SK-N-SH (cell line): ENCODE results near the gene THADA. TPM values are rescaled to one million over a fixed set of nuclear protein-coding genes. Genes with fewer than 3 reads are reported as not detected.

Experiments used
- CTCF ChIA-PET: fragments of 300-600, 350-600 bp; formaldehyde crosslinking; extraction: SDS; loops from one replicate; lab custom pipeline; 2021; lab: Yijun Ruan, JAX
- POLR2A ChIA-PET: fragments of 350-600 bp; sonication (Branson Sonifier 250); formaldehyde crosslinking; extraction: SDS; loops from one replicate; lab custom pipeline; 2020; ENCODE audit warnings: antibody characterized with exemption, inconsistent platforms; lab: Yijun Ruan, JAX
- DNase-seq: peaks from one replicate; pipeline ENCODE4 v3.0.0; 2012
- H2AFZ ChIP-seq: fragments of 200-600 bp; sonication (generic); 2 replicates; pipeline ENCODE4 v1.8.1; 2016; ENCODE audit warnings: antibody characterized with exemption, mild to moderate bottlenecking, low read depth
- H3F3A ChIP-seq: fragments of 200-600 bp; sonication (generic); replicated peaks from 2 replicates; pipeline ENCODE3; 2016; ENCODE audit warnings: antibody characterized with exemption, mild to moderate bottlenecking; ENCODE audit not compliant: insufficient read depth
- H3K27ac ChIP-seq, 2 experiments: fragments of 200-500 bp in 1 of 2; fragments of 200-600 bp in 1 of 2; sonication (Bioruptor generic) in 1 of 2; sonication (generic), shearing (Covaris generic) in 1 of 2; 2 replicates each; pipeline versions ENCODE4 v1.5.1 to v1.6.1; 2014 to 2016; ENCODE audit warnings: low read depth in 2 of 2, inconsistent platforms in 1 of 2, low read length in 1 of 2, mild to moderate bottlenecking in 1 of 2, mixed read lengths in 1 of 2
- H3K27me3 ChIP-seq: fragments of 200-600 bp; sonication (generic), shearing (Covaris generic); 2 replicates; pipeline ENCODE4 v1.6.1; 2016; ENCODE audit warnings: mixed run types; ENCODE audit not compliant: insufficient read depth
- H3K36me3 ChIP-seq, 2 experiments: fragments of 200-500 bp in 1 of 2; fragments of 200-600 bp in 1 of 2; sonication (Bioruptor generic) in 1 of 2; sonication (generic) in 1 of 2; replicated peaks in 1 of 2; 2 replicates each; pipeline versions ENCODE3 to v1.5.1; 2014 to 2016; ENCODE audit warnings: low read length in 1 of 2, mild to moderate bottlenecking in 1 of 2; ENCODE audit not compliant: insufficient read depth in 2 of 2, control insufficient read depth in 1 of 2
- H3K4me1 ChIP-seq, 2 experiments: fragments of 200-500 bp in 1 of 2; fragments of 200-600 bp in 1 of 2; sonication (Bioruptor generic) in 1 of 2; sonication (generic), shearing (Covaris generic) in 1 of 2; 2 replicates each; pipeline versions ENCODE4 v1.5.1 to v1.6.1; 2014 to 2016; ENCODE audit warnings: low read depth in 1 of 2, low read length in 1 of 2, mixed run types in 1 of 2; ENCODE audit not compliant: insufficient read depth in 2 of 2, control insufficient read depth in 1 of 2
- H3K4me2 ChIP-seq: fragments of 200-600 bp; sonication (generic), shearing (Covaris generic); 2 replicates; pipeline ENCODE4 v1.6.1; 2017; ENCODE audit warnings: mixed run types
- H3K4me3 ChIP-seq, 2 experiments: fragments of 200-500 bp in 1 of 2; fragments of 200-600 bp in 1 of 2; sonication (Bioruptor generic) in 1 of 2; sonication (generic), shearing (Covaris generic) in 1 of 2; 2 replicates each; pipeline versions ENCODE4 v1.5.1 to v1.8.1; 2014 to 2016; ENCODE audit warnings: low read depth in 2 of 2, inconsistent platforms in 1 of 2, low read length in 1 of 2, mild to moderate bottlenecking in 1 of 2, mixed read lengths in 1 of 2, moderate library complexity in 1 of 2
- H3K79me2 ChIP-seq: fragments of 200-600 bp; sonication (generic); 2 replicates; pipeline ENCODE4 v1.8.1; 2017; ENCODE audit warnings: mild to moderate bottlenecking; ENCODE audit not compliant: insufficient read depth
- H3K9ac ChIP-seq: fragments of 200-600 bp; sonication (generic); 2 replicates; pipeline ENCODE4 v1.6.1; 2017; ENCODE audit warnings: mixed run types
- H3K9me2 ChIP-seq: fragments of 200-600 bp; sonication (generic); 2 replicates; pipeline ENCODE4 v1.6.1; 2017; ENCODE audit warnings: mixed run types
- H3K9me3 ChIP-seq: fragments of 200-600 bp; sonication (generic); 2 replicates; pipeline ENCODE4 v1.6.1; 2017; ENCODE audit warnings: mixed run types, mild to moderate bottlenecking, moderate library complexity
- H4K20me1 ChIP-seq: fragments of 200-600 bp; sonication (generic); 2 replicates; pipeline ENCODE4 v1.6.1; 2017; ENCODE audit warnings: mild to moderate bottlenecking, mixed run types; ENCODE audit not compliant: insufficient read depth
- CHD2 ChIP-seq: fragments of 150-350 bp; IDR thresholded peaks from 2 replicates; pipeline ENCODE4 v1.6.1; 2018; ENCODE audit warnings: low read length; ENCODE audit not compliant: partially characterized antibody
- FOSL2 ChIP-seq: IDR thresholded peaks from 2 replicates; pipeline ENCODE4 v1.4.0; 2012; ENCODE audit warnings: low read depth, mild to moderate bottlenecking, moderate library complexity, borderline replicate concordance
- FOXJ3 ChIP-seq: sonication (generic); formaldehyde crosslinking; IDR thresholded peaks from 2 replicates; pipeline ENCODE4 v1.5.1; 2020; ENCODE audit warnings: mild to moderate bottlenecking, missing genetic modification reagents
- MXI1 ChIP-seq: IDR thresholded peaks from 2 replicates; pipeline ENCODE4 v1.6.1; 2012; ENCODE audit warnings: mild to moderate bottlenecking, low read depth, low read length, improper control_type of control experiment
- NFIC ChIP-seq: IDR thresholded peaks from 2 replicates; pipeline ENCODE4 v1.4.0; 2012; ENCODE audit warnings: borderline replicate concordance
- RFX5 ChIP-seq: IDR thresholded peaks from 2 replicates; pipeline ENCODE4 v1.6.1; 2012; ENCODE audit warnings: mild to moderate bottlenecking, improper control_type of control experiment, low read length
- WGBS: methylation state at CpG from one replicate; pipeline ENCODE4 v1.1.6; 2017; ENCODE audit warnings: low lambda C conversion rate; 5-methylcytosine and 5-hydroxymethylcytosine counted together
- polyA plus RNA-seq, 3 experiments: library from polyadenylated mRNA; depleted of rRNA; stranded (reverse); fragments of >200 nt; gene quantifications; 2 replicates each; pipeline ENCODE4 v1.2.3, GENCODE V29; 2012
- TF ChIP-seq, protein P1 (sequence below): IDR thresholded peaks from 2 replicates; pipeline ENCODE4 v1.4.0; 2012; ENCODE audit warnings: low read depth
- TF ChIP-seq, protein P2 (sequence below): fragments of 150-350 bp; IDR thresholded peaks from 2 replicates; pipeline ENCODE4 v1.6.1; 2016; ENCODE audit warnings: mild to moderate bottlenecking, low read depth, low read length
- TF ChIP-seq, protein P3 (sequence below): IDR thresholded peaks from 2 replicates; pipeline ENCODE4 v1.4.0; 2012; ENCODE audit warnings: low read depth, borderline replicate concordance
- TF ChIP-seq, protein P4 (sequence below): fragments of 200-600 bp; sonication (generic); IDR thresholded peaks from 2 replicates; pipeline ENCODE4 v1.6.1; 2017; ENCODE audit warnings: antibody characterized with exemption, mild to moderate bottlenecking, moderate library complexity
- TF ChIP-seq, protein P5 (sequence below): IDR thresholded peaks from 2 replicates; pipeline ENCODE4 v1.6.1; 2012; ENCODE audit warnings: mild to moderate bottlenecking, low read depth, low read length, moderate library complexity
- TF ChIP-seq, protein P6 (sequence below): IDR thresholded peaks from 2 replicates; pipeline ENCODE4 v1.4.0; 2012; ENCODE audit warnings: low read depth, borderline replicate concordance

The THADA gene
- polyA plus RNA-seq, 1 of the 3 experiments (the other 2 are of a cell fraction): 25.6 TPM

DNA sequence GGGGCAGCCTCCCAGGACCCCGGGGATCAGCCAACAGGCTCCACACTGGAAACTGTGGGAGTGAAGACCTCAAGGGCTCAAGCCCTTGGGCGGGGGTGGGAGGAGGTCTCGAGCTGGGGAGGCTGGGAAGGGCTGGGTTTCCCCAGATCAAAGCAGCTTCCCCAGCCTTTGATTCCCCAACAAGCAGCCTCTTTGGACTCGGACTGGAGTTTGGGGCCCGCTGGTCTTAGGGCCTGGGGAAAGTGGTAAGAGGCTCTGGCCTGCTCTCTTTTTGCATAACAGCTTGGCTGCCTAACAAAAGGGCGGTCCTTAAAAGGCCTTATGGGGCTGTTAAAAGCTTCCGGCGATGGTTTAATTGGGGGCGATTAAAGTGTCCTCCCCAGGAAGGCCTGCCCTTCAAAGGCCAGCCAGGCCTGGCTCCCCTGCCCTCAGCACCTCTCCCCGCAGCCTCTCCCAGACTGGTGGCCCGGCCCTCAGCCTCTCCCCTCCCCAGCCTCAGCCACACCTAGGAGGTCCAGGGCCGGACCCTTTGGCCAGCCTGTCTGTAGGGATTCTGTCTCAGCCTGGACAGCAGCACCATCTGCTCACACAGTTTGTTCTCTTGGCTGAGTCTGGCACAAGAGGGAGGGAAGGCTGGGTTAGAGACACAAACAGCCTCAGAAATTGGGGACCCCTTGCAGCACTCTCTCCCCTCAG is 409.0 kb downstream of the THADA start:
- no peaks in the 10 kb centered on the region for H3K9me2 ChIP-seq
- no peak overlapping the region for H3K9ac ChIP-seq
- no peak overlapping the region for H3K4me3 ChIP-seq
- DNase-seq: no peak
- TF ChIP-seq RFX5 (no peak), FOXJ3 (CRISPR knock-in tag) (no peak), CHD2 (no peak), NFIC (no peak), MXI1 (no peak), FOSL2 (no peak)
- TF ChIP-seq, protein P1, sequence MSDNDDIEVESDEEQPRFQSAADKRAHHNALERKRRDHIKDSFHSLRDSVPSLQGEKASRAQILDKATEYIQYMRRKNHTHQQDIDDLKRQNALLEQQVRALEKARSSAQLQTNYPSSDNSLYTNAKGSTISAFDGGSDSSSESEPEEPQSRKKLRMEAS: no peak
- TF ChIP-seq, protein P2, sequence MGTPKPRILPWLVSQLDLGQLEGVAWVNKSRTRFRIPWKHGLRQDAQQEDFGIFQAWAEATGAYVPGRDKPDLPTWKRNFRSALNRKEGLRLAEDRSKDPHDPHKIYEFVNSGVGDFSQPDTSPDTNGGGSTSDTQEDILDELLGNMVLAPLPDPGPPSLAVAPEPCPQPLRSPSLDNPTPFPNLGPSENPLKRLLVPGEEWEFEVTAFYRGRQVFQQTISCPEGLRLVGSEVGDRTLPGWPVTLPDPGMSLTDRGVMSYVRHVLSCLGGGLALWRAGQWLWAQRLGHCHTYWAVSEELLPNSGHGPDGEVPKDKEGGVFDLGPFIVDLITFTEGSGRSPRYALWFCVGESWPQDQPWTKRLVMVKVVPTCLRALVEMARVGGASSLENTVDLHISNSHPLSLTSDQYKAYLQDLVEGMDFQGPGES: no peak
- TF ChIP-seq, protein P3, sequence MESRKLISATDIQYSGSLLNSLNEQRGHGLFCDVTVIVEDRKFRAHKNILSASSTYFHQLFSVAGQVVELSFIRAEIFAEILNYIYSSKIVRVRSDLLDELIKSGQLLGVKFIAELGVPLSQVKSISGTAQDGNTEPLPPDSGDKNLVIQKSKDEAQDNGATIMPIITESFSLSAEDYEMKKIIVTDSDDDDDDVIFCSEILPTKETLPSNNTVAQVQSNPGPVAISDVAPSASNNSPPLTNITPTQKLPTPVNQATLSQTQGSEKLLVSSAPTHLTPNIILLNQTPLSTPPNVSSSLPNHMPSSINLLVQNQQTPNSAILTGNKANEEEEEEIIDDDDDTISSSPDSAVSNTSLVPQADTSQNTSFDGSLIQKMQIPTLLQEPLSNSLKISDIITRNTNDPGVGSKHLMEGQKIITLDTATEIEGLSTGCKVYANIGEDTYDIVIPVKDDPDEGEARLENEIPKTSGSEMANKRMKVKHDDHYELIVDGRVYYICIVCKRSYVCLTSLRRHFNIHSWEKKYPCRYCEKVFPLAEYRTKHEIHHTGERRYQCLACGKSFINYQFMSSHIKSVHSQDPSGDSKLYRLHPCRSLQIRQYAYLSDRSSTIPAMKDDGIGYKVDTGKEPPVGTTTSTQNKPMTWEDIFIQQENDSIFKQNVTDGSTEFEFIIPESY: no peak
- TF ChIP-seq, protein P4, sequence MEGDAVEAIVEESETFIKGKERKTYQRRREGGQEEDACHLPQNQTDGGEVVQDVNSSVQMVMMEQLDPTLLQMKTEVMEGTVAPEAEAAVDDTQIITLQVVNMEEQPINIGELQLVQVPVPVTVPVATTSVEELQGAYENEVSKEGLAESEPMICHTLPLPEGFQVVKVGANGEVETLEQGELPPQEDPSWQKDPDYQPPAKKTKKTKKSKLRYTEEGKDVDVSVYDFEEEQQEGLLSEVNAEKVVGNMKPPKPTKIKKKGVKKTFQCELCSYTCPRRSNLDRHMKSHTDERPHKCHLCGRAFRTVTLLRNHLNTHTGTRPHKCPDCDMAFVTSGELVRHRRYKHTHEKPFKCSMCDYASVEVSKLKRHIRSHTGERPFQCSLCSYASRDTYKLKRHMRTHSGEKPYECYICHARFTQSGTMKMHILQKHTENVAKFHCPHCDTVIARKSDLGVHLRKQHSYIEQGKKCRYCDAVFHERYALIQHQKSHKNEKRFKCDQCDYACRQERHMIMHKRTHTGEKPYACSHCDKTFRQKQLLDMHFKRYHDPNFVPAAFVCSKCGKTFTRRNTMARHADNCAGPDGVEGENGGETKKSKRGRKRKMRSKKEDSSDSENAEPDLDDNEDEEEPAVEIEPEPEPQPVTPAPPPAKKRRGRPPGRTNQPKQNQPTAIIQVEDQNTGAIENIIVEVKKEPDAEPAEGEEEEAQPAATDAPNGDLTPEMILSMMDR: no peak
- TF ChIP-seq, protein P5, sequence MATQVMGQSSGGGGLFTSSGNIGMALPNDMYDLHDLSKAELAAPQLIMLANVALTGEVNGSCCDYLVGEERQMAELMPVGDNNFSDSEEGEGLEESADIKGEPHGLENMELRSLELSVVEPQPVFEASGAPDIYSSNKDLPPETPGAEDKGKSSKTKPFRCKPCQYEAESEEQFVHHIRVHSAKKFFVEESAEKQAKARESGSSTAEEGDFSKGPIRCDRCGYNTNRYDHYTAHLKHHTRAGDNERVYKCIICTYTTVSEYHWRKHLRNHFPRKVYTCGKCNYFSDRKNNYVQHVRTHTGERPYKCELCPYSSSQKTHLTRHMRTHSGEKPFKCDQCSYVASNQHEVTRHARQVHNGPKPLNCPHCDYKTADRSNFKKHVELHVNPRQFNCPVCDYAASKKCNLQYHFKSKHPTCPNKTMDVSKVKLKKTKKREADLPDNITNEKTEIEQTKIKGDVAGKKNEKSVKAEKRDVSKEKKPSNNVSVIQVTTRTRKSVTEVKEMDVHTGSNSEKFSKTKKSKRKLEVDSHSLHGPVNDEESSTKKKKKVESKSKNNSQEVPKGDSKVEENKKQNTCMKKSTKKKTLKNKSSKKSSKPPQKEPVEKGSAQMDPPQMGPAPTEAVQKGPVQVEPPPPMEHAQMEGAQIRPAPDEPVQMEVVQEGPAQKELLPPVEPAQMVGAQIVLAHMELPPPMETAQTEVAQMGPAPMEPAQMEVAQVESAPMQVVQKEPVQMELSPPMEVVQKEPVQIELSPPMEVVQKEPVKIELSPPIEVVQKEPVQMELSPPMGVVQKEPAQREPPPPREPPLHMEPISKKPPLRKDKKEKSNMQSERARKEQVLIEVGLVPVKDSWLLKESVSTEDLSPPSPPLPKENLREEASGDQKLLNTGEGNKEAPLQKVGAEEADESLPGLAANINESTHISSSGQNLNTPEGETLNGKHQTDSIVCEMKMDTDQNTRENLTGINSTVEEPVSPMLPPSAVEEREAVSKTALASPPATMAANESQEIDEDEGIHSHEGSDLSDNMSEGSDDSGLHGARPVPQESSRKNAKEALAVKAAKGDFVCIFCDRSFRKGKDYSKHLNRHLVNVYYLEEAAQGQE: no peak
- TF ChIP-seq, protein P6, sequence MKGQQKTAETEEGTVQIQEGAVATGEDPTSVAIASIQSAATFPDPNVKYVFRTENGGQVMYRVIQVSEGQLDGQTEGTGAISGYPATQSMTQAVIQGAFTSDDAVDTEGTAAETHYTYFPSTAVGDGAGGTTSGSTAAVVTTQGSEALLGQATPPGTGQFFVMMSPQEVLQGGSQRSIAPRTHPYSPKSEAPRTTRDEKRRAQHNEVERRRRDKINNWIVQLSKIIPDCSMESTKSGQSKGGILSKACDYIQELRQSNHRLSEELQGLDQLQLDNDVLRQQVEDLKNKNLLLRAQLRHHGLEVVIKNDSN: no peak
- no peak overlapping the region for H3K27ac ChIP-seq
- no peaks in the 10 kb centered on the region for H3K27me3 ChIP-seq
- H3K36me3 ChIP-seq: no peaks in the 10 kb centered on the region
- POLR2A ChIA-PET: no interaction called here
- H2AFZ ChIP-seq: no peak overlapping the region
- no peaks in the 10 kb centered on the region for H4K20me1 ChIP-seq
- no peaks in the 10 kb centered on the region for H3F3A ChIP-seq
- H3K4me2 ChIP-seq: no peak overlapping the region
- no peaks in the 10 kb centered on the region for H3K4me1 ChIP-seq
- no peaks in the 10 kb centered on the region for H3K79me2 ChIP-seq
- CTCF ChIA-PET: interaction anchor here (0.9 kb wide), 1 partner anchor 163 kb away, joined by 3 read pairs; no protein-coding TSS in a partner anchor
- no peaks in the 10 kb centered on the region for H3K9me3 ChIP-seq
- 89% methylated on average over 8 of the region's 12 CpGs for WGBS
